ENCODE data around the gene COLEC11. TPM values are rescaled to one million over a fixed set of nuclear protein-coding genes. Genes with fewer than 3 reads are reported as not detected.

Gene COLEC11
- total and polyA plus RNA-seq, 9 donors = 16.7 to 187 (median 59.9) TPM

GRCh38 chr2:3661149-3661660, 66.3 kb downstream of the COLEC11 start:
- Histone ChIP-seq H3K4me3 (no peak overlapping the region), H3K36me3 (no peaks in the 10 kb centered on the region), H3K27me3 (no peaks in the 10 kb centered on the region), H3K4me1 (ENCODE audit: insufficient read depth) (peaks cover 17% of the 10 kb centered on the region), H3K27ac (no peak overlapping the region), H3K9me3 (no peaks in the 10 kb centered on the region)
- TF ChIP-seq POLR2A (IDR thresholded peaks at IDR 0.05) (no peak), CTCF (IDR thresholded peaks at IDR 0.05) (no peak), EP300 (IDR thresholded peaks at IDR 0.05) (no peak)
- peak in 1 of 5 donors; percentile 7 for DNase-seq
- intact Hi-C loops (cut with DNase I) = no loop called here
- WGBS, 3 donors = 61 to 80% (median 75%) methylated on average over 3 of the region's 3 CpGs

GRCh38 chr2:3662239-3662638, 67.3 kb downstream of the COLEC11 start:
- intact Hi-C loops (cut with DNase I) = no loop called here
- Histone ChIP-seq H3K4me1 (ENCODE audit: insufficient read depth) (peaks cover 11% of the 10 kb centered on the region), H3K4me3 (no peak overlapping the region), H3K27ac (no peak overlapping the region), H3K36me3 (no peaks in the 10 kb centered on the region), H3K27me3 (no peaks in the 10 kb centered on the region), H3K9me3 (no peaks in the 10 kb centered on the region)
- DNase-seq = peak in 2 of 5 donors; percentile 5 to 10
- WGBS, 3 donors = 84 to 95% (median 91%) methylated on average over 6 of the region's 6 CpGs
- TF ChIP-seq POLR2A (IDR thresholded peaks at IDR 0.05) (no peak), CTCF (IDR thresholded peaks at IDR 0.05) (no peak), EP300 (IDR thresholded peaks at IDR 0.05) (no peak)

GRCh38 chr2:3664118-3664517, 69.2 kb downstream of the COLEC11 start:
- H3K4me1 ChIP-seq (ENCODE audit: insufficient read depth) = peaks cover 5% of the 10 kb centered on the region
- no peak for TF ChIP-seq EP300 (IDR thresholded peaks at IDR 0.05)
- TF ChIP-seq CTCF (IDR thresholded peaks at IDR 0.05) = no peak
- H3K27ac ChIP-seq = no peak overlapping the region
- H3K27me3 ChIP-seq = no peaks in the 10 kb centered on the region
- H3K4me3 ChIP-seq = no peak overlapping the region
- H3K36me3 ChIP-seq = no peaks in the 10 kb centered on the region
- WGBS, 3 donors = 32 to 51% (median 42%) methylated on average over 3 of the region's 3 CpGs
- no peak for DNase-seq
- H3K9me3 ChIP-seq = no peaks in the 10 kb centered on the region
- intact Hi-C loops (cut with DNase I) = no loop called here

- intact Hi-C loops (cut with DNase I) = no loop called here
- H3K4me3 ChIP-seq = no peak overlapping the region
- no peak overlapping the region for H3K27ac ChIP-seq
- H3K4me1 ChIP-seq (ENCODE audit: insufficient read depth) = peaks cover 2% of the 10 kb centered on the region
- WGBS, 3 donors = 17 to 51% (median 19%) methylated on average over 8 of the region's 8 CpGs
- no peaks in the 10 kb centered on the region for H3K9me3 ChIP-seq
- no peak for TF ChIP-seq POLR2A (IDR thresholded peaks at IDR 0.05)
- no peak for TF ChIP-seq CTCF (IDR thresholded peaks at IDR 0.05)
- TF ChIP-seq EP300 (IDR thresholded peaks at IDR 0.05) = no peak
- no peaks in the 10 kb centered on the region for H3K27me3 ChIP-seq
- H3K36me3 ChIP-seq = no peaks in the 10 kb centered on the region
- no peak for DNase-seq
Measured at GRCh38 chr2:3664925-3665324, 70.0 kb downstream of the COLEC11 start.
